Neuronal stem cell (in vitro differentiated cells): Measurements from ENCODE around the gene WDR88.
A peak's percentile ranks its signal among the peaks of the same experiment; 100 is the strongest.

Source experiments
- DNase-seq: peaks from one replicate; pipeline ENCODE4 v3.0.0-alpha.2; 2013; ENCODE audit warnings: low spot score
- H2AFZ ChIP-seq: one replicate; pipeline ENCODE4 v1.6.1; 2013; ENCODE audit warnings: mild to moderate bottlenecking, low read length, inconsistent platforms
- H2AK5ac ChIP-seq: 2 replicates; pipeline ENCODE4 v1.6.1; 2013; ENCODE audit warnings: low read depth, mild to moderate bottlenecking, inconsistent platforms, low read length, moderate library complexity, mixed read lengths
- H2BK120ac ChIP-seq: 2 replicates; pipeline ENCODE4 v1.6.1; 2013; ENCODE audit warnings: low read depth, mild to moderate bottlenecking, inconsistent platforms, low read length, moderate library complexity, mixed read lengths
- H2BK12ac ChIP-seq: one replicate; pipeline ENCODE4 v1.6.1; 2013; ENCODE audit warnings: low read length, inconsistent platforms
- H2BK15ac ChIP-seq: 2 replicates; pipeline ENCODE4 v1.6.1; 2013; ENCODE audit warnings: mild to moderate bottlenecking, low read length, inconsistent platforms, mixed read lengths
- H2BK5ac ChIP-seq: one replicate; pipeline ENCODE4 v1.6.1; 2013; ENCODE audit warnings: inconsistent platforms, mild to moderate bottlenecking, low read length, moderate library complexity
- H3K14ac ChIP-seq: one replicate; pipeline ENCODE4 v1.6.1; 2013; ENCODE audit warnings: low read length, inconsistent platforms
- H3K18ac ChIP-seq: 2 replicates; pipeline ENCODE4 v1.6.1; 2013; ENCODE audit warnings: low read length, inconsistent platforms
- H3K23ac ChIP-seq: 2 replicates; pipeline ENCODE4 v1.6.1; 2013; ENCODE audit warnings: low read depth, mild to moderate bottlenecking, mixed read lengths, low read length, inconsistent platforms; ENCODE audit not compliant: poor library complexity
- H3K27ac ChIP-seq: replicated peaks from 3 replicates; pipeline ENCODE4 v1.5.1; 2013; ENCODE audit warnings: low read length, inconsistent platforms
- H3K27me3 ChIP-seq, 3 experiments: 2 replicates each; pipeline ENCODE4 v1.6.1; 2013; ENCODE audit warnings: low read length in 3 of 3, mild to moderate bottlenecking in 2 of 3, inconsistent platforms in 1 of 3, low read depth in 1 of 3, mixed read lengths in 1 of 3, moderate library complexity in 1 of 3; ENCODE audit not compliant: control insufficient read depth in 3 of 3, insufficient read depth in 3 of 3
- H3K36me3 ChIP-seq, 2 donors: replicated peaks in 1 of 2; 2 replicates each; pipeline ENCODE4 v1.6.1; 2013; ENCODE audit warnings: low read length in 2 of 2; ENCODE audit not compliant: control insufficient read depth in 2 of 2, insufficient read depth in 2 of 2
- H3K4ac ChIP-seq: 2 replicates; pipeline ENCODE4 v1.6.1; 2013; ENCODE audit warnings: inconsistent platforms, mild to moderate bottlenecking, low read length, moderate library complexity
- H3K4me1 ChIP-seq, 2 donors: 1 replicate in 1 of 2; 2 replicates in 1 of 2; pipeline ENCODE4 v1.6.1; 2013; ENCODE audit warnings: low read length in 2 of 2, low read depth in 1 of 2; ENCODE audit not compliant: control insufficient read depth in 2 of 2, insufficient read depth in 1 of 2
- H3K4me2 ChIP-seq: one replicate; pipeline ENCODE4 v1.6.1; 2013; ENCODE audit warnings: mild to moderate bottlenecking, low read length, inconsistent platforms; ENCODE audit not compliant: insufficient read depth, poor library complexity, severe bottlenecking
- H3K4me3 ChIP-seq, 2 donors: 2 replicates each; pipeline ENCODE4 v1.5.1; 2013; ENCODE audit warnings: low read length in 2 of 2, mild to moderate bottlenecking in 2 of 2, inconsistent platforms in 1 of 2, moderate library complexity in 1 of 2
- H3K79me1 ChIP-seq: one replicate; pipeline ENCODE4 v1.6.1; 2013; ENCODE audit warnings: low read depth, mild to moderate bottlenecking, inconsistent platforms, low read length, moderate library complexity
- H3K9ac ChIP-seq: one replicate; pipeline ENCODE4 v1.6.1; 2013; ENCODE audit warnings: mild to moderate bottlenecking, low read depth, low read length, inconsistent platforms; ENCODE audit not compliant: poor library complexity
- H3K9me3 ChIP-seq, 2 donors: replicated peaks in 1 of 2; 2 replicates each; pipeline versions ENCODE3 to v1.6.1; 2013; ENCODE audit warnings: low read length in 2 of 2, mild to moderate bottlenecking in 2 of 2, inconsistent platforms in 1 of 2, low read depth in 1 of 2, mixed read lengths in 1 of 2, moderate library complexity in 1 of 2; ENCODE audit not compliant: control insufficient read depth in 2 of 2, insufficient read depth in 1 of 2
- H4K8ac ChIP-seq: one replicate; pipeline ENCODE4 v1.6.1; 2013; ENCODE audit warnings: low read depth, mild to moderate bottlenecking, inconsistent platforms, low read length, moderate library complexity
- H4K91ac ChIP-seq: one replicate; pipeline ENCODE4 v1.6.1; 2013; ENCODE audit warnings: low read length, low read depth, mild to moderate bottlenecking, inconsistent platforms; ENCODE audit not compliant: poor library complexity
- WGBS, 2 donors: extraction: QIAGEN DNeasy Blood & Tissue Kit; methylation state at CpG; one replicate each; pipeline ENCODE4 v1.1.7; 2013; ENCODE audit warnings: missing lambda C conversion rate in 2 of 2, mixed read lengths in 1 of 2; ENCODE audit not compliant: insufficient read length in 2 of 2, insufficient replicate concordance in 1 of 2; ENCODE audit errors: extremely low coverage in 2 of 2; 5-methylcytosine and 5-hydroxymethylcytosine counted together

WDR88 gene

GRCh38 chr19:33211794-33212435, 80.0 kb downstream of the WDR88 start:
- peak overlapping the region; percentile 36 for H2AK5ac ChIP-seq
- H3K9me3 ChIP-seq: no peaks in the 10 kb centered on the region
- H3K18ac ChIP-seq: no peak overlapping the region
- H3K4me2 ChIP-seq: no peak overlapping the region
- H2BK120ac ChIP-seq: no peak overlapping the region
- no CpG with 5 or more reads among the region's 17 CpGs for WGBS, 2 donors
- no peaks in the 10 kb centered on the region for H3K79me1 ChIP-seq
- no peak for DNase-seq
- no peak overlapping the region for H3K23ac ChIP-seq
- H3K27me3 ChIP-seq: no peaks in the 10 kb centered on the region
- H3K4me3 ChIP-seq: no peak overlapping the region
- H3K4me1 ChIP-seq: peaks cover 0 to 2% of the 10 kb centered on the region in 2 donors
- peak overlapping the region; percentile 49 for H2BK15ac ChIP-seq
- no peak overlapping the region for H4K8ac ChIP-seq
- H2BK5ac ChIP-seq: peak overlapping the region; percentile 71
- peaks cover 2 to 10% of the 10 kb centered on the region in 2 donors for H3K36me3 ChIP-seq
- no peak overlapping the region for H3K4ac ChIP-seq
- H3K9ac ChIP-seq: no peak overlapping the region
- H3K27ac ChIP-seq: no peak overlapping the region
- no peak overlapping the region for H2BK12ac ChIP-seq
- H4K91ac ChIP-seq: no peak overlapping the region
- no peak overlapping the region for H2AFZ ChIP-seq
- peak overlapping the region; percentile 38 for H3K14ac ChIP-seq

DNA sequence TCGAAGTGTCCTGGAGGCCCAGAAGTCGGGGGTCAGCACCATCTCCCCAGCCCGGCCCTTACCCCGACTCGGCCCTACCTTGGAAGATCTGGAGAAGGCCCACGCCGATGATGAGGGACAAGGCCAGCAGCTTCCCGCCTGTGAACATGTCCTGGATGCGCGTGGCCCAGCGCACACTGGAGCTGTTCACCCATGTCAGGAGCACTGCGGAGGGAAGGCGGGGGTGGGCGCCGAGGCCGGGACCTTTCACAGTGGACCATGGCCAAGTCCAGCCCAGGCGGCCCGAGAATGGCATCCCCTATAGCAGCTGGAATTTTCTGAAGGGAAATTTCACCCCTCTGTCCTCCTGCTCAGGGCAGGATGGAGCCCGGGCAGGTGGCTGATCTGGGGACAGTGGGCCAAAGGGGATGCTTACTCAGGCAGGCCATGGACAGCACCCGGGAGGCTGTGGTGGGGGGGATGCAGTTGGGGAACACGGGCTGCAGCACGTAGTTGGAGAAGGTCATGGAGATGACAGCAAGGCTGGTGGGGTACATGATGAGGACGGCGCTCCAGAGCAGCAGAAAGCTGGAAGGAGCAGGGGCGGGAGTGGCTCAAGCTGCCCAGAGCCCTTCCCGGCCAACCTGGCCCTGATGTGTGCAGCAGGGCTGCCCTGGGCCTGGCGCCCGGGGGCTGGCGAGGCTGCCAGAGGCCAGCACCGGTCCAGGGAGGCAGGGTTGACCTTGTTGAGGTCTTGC, 80.7 kb downstream of the WDR88 start:
- Histone ChIP-seq H2AFZ (no peak overlapping the region), H3K79me1 (no peaks in the 10 kb centered on the region), H2AK5ac (peak overlapping the region; percentile 92), H2BK15ac (peak overlapping the region; percentile 58), H3K23ac (peak overlapping the region; percentile 73), H2BK120ac (no peak overlapping the region), H3K4me3 (no peak overlapping the region), H3K18ac (peak overlapping the region; percentile 48), H3K36me3 (peaks cover 2 to 9% of the 10 kb centered on the region in 2 donors), H3K9ac (no peak overlapping the region), H3K4me2 (no peak overlapping the region), H3K4me1 (peaks cover 0 to 2% of the 10 kb centered on the region in 2 donors), H4K8ac (no peak overlapping the region), H3K4ac (no peak overlapping the region), H2BK12ac (peak overlapping the region; percentile 73), H2BK5ac (peak overlapping the region; percentile 71), H3K9me3 (no peaks in the 10 kb centered on the region), H3K27ac (no peak overlapping the region), H3K27me3 (no peaks in the 10 kb centered on the region), H4K91ac (no peak overlapping the region), H3K14ac (peak overlapping the region; percentile 56)
- no peak for DNase-seq
- WGBS, 2 donors: no CpG with 5 or more reads among the region's 30 CpGs

DNA sequence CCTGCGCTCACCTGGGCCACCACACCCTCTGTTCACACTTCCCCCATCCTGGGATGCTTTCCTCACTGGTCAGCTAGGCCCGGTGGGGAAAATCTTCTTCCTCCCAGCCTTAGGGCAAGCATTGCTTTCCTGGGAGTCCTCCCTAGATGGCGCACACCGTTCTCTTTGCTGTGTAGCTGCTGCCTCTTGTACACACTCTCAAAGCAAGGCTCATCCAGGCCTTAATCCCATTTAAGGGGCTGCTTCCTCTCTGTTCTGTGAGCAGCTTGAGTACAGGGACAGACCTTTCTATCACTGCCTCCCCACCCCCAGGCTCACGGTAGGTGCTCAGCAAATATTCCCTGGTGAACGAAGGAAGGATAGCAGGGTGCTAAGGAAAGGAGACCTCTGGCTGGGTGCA, 82.7 kb downstream of the WDR88 start:
- Histone ChIP-seq H4K8ac (no peak overlapping the region), H2BK5ac (no peak overlapping the region), H3K4me2 (no peak overlapping the region), H3K23ac (no peak overlapping the region), H3K36me3 (no peaks in the 10 kb centered on the region), H3K14ac (no peak overlapping the region), H2AK5ac (peak overlapping the region; percentile 36), H3K9ac (no peak overlapping the region), H3K27me3 (peaks cover 0 to 1% (median 0%) of the 10 kb centered on the region in 3 experiments), H3K4me3 (peak overlapping the region in 1 of 2 donors; percentile 49), H2BK12ac (no peak overlapping the region), H2BK15ac (no peak overlapping the region), H3K18ac (peak overlapping the region; percentile 83), H3K9me3 (no peaks in the 10 kb centered on the region), H3K79me1 (no peaks in the 10 kb centered on the region), H3K27ac (no peak overlapping the region), H4K91ac (no peak overlapping the region), H2AFZ (peak overlapping the region; percentile 68), H3K4me1 (peaks cover 0 to 13% of the 10 kb centered on the region in 2 donors), H3K4ac (no peak overlapping the region), H2BK120ac (no peak overlapping the region)
- no CpG with 5 or more reads among the region's 6 CpGs for WGBS, 2 donors
- DNase-seq: no peak
